HCT116 (cell line): Measurements from ENCODE around the gene SERPINB8. TPM values are rescaled to one million over a fixed set of nuclear protein-coding genes. Genes with fewer than 3 reads are reported as not detected.

Source experiments
- ATAC-seq: fragments of 200-7000 bp; cut with Tn5 transposase; 2 replicates; pipeline ENCODE4 v1.9.1; 2020; ENCODE audit warnings: mild to moderate bottlenecking, moderate library complexity
- BruUV-seq: library from RNA; stranded (reverse); fragments of 400-500 nt; replicated peaks from 2 replicates; lab custom pipeline; 2021; lab: Mats Ljungman, UMichigan
- CTCF ChIA-PET: fragments of 300-600 bp; sonication (Branson Sonifier 250); formaldehyde crosslinking; loops from one replicate; lab custom pipeline; 2021; ENCODE audit warnings: antibody characterized with exemption; lab: Charles Lee
- POLR2A ChIA-PET: fragments of 300-600, 350-600 bp; sonication (Branson Sonifier 250); formaldehyde crosslinking; loops from one replicate; lab custom pipeline; 2021; ENCODE audit warnings: antibody characterized with exemption; lab: Charles Lee
- RAD21 ChIA-PET, 2 experiments: fragments of 300-600 bp; sonication (Branson Sonifier 250); formaldehyde crosslinking; loops; one replicate each; lab custom pipeline; 2023; ENCODE audit warnings: low total read pairs in 2 of 2; ENCODE audit not compliant: uncharacterized antibody in 2 of 2, unreplicated experiment in 2 of 2, low non-redundant PET in 1 of 2; lab: Charles Lee
- DNase-seq: peaks from one replicate; pipeline ENCODE4 v3.0.0-alpha.2; 2010; ENCODE audit warnings: low read depth, low spot score
- H2AFZ ChIP-seq: fragments of 200-600 bp; shearing (Covaris generic), sonication (generic); 2 replicates; pipeline ENCODE4 v1.6.1; 2017; ENCODE audit warnings: low read depth, mixed run types, mixed read lengths, antibody characterized with exemption, low read length; ENCODE audit not compliant: poor library complexity, severe bottlenecking
- H3K27ac ChIP-seq: 2 replicates; pipeline ENCODE4 v1.5.1; 2012; ENCODE audit warnings: low read depth, low read length
- H3K27me3 ChIP-seq: fragments of 200-600 bp; sonication (generic); 2 replicates; pipeline ENCODE4 v1.6.1; 2016; ENCODE audit warnings: mixed run types, low read length, mixed read lengths; ENCODE audit not compliant: insufficient read depth
- H3K36me3 ChIP-seq, 2 experiments: fragments of 200-500 bp in 1 of 2; fragments of 200-600 bp in 1 of 2; sonication (Bioruptor generic) in 1 of 2; sonication (generic) in 1 of 2; 2 replicates each; pipeline versions ENCODE4 v1.5.1 to v1.6.1; 2014 to 2016; ENCODE audit warnings: low read length in 2 of 2, inconsistent platforms in 1 of 2, mixed read lengths in 1 of 2, mixed run types in 1 of 2; ENCODE audit not compliant: insufficient read depth in 2 of 2, control insufficient read depth in 1 of 2
- H3K4me1 ChIP-seq, 2 experiments: fragments of 200-600 bp in 1 of 2; sonication (generic) in 1 of 2; 2 replicates each; pipeline versions ENCODE4 v1.5.1 to v1.6.1; 2012 to 2017; ENCODE audit warnings: low read length in 2 of 2, inconsistent platforms in 1 of 2, mild to moderate bottlenecking in 1 of 2, mixed read lengths in 1 of 2, mixed run types in 1 of 2, moderate library complexity in 1 of 2; ENCODE audit not compliant: insufficient read depth in 2 of 2, control insufficient read depth in 1 of 2
- H3K4me2 ChIP-seq: fragments of 200-600 bp; sonication (generic); 2 replicates; pipeline ENCODE4 v1.6.1; 2017; ENCODE audit warnings: mixed run types, low read length, mixed read lengths
- H3K4me3 ChIP-seq, 2 experiments: fragments of 200-600 bp in 1 of 2; sonication (generic) in 1 of 2; replicated peaks in 1 of 2; 2 replicates each; pipeline ENCODE4 v1.5.1; 2011 to 2016; ENCODE audit warnings: low read length in 2 of 2, control low read depth in 1 of 2, low read depth in 1 of 2, mild to moderate bottlenecking in 1 of 2, mixed read lengths in 1 of 2, mixed run types in 1 of 2
- H3K79me2 ChIP-seq: fragments of 200-600 bp; sonication (generic); 2 replicates; pipeline ENCODE4 v1.6.1; 2017; ENCODE audit warnings: mild to moderate bottlenecking, mixed run types, low read length, moderate library complexity, mixed read lengths; ENCODE audit not compliant: insufficient read depth
- H3K9ac ChIP-seq: fragments of 200-600 bp; sonication (generic); 2 replicates; pipeline ENCODE4 v1.6.1; 2016; ENCODE audit warnings: low read length, mixed read lengths
- H3K9me2 ChIP-seq: fragments of 200-600 bp; sonication (generic), shearing (Covaris generic); 2 replicates; pipeline ENCODE4 v1.6.1; 2017; ENCODE audit warnings: mixed run types, mild to moderate bottlenecking, moderate library complexity; ENCODE audit not compliant: insufficient read depth
- H3K9me3 ChIP-seq, 2 experiments: fragments of 200-500 bp in 1 of 2; fragments of 200-600 bp in 1 of 2; sonication (Bioruptor generic) in 1 of 2; sonication (generic) in 1 of 2; 2 replicates each; pipeline ENCODE4 v1.6.1; 2014 to 2017; ENCODE audit warnings: low read length in 2 of 2, mixed read lengths in 2 of 2, inconsistent platforms in 1 of 2, low read depth in 1 of 2, mild to moderate bottlenecking in 1 of 2, mixed run types in 1 of 2, moderate library complexity in 1 of 2; ENCODE audit not compliant: control insufficient read depth in 1 of 2, insufficient read depth in 1 of 2
- H4K20me1 ChIP-seq: fragments of 200-600 bp; sonication (generic), shearing (Covaris generic); 2 replicates; pipeline ENCODE4 v1.6.1; 2017; ENCODE audit warnings: mixed run types, mild to moderate bottlenecking, moderate library complexity; ENCODE audit not compliant: insufficient read depth
- ATF3 ChIP-seq: IDR thresholded peaks from 2 replicates; pipeline ENCODE4 v1.6.1; 2012
- CTCF ChIP-seq, 3 experiments: fragments of 200-600 bp in 1 of 3; sonication (generic) in 1 of 3; IDR thresholded peaks in 2 of 3; conservative IDR thresholded peaks in 1 of 3; 2 replicates each; pipeline ENCODE4 v1.5.1; 2012 to 2017; ENCODE audit warnings: low read depth in 2 of 3, low read length in 2 of 3, antibody characterized with exemption in 1 of 3, borderline replicate concordance in 1 of 3, control low read depth in 1 of 3, mild to moderate bottlenecking in 1 of 3, mixed read lengths in 1 of 3, mixed run types in 1 of 3, moderate library complexity in 1 of 3; ENCODE audit not compliant: insufficient read depth in 1 of 3
- EGR1 ChIP-seq: IDR thresholded peaks from 2 replicates; pipeline ENCODE4 v1.6.1; 2012; ENCODE audit warnings: low read depth
- ELF1 ChIP-seq: IDR thresholded peaks from 2 replicates; pipeline ENCODE4 v1.6.1; 2012; ENCODE audit warnings: low read depth, borderline replicate concordance
- SIN3A ChIP-seq: IDR thresholded peaks from 2 replicates; pipeline ENCODE4 v1.6.1; 2012; ENCODE audit warnings: low read depth
- ZBTB33 ChIP-seq: IDR thresholded peaks from 2 replicates; pipeline ENCODE4 v1.6.1; 2011; ENCODE audit warnings: mild to moderate bottlenecking, low read length, moderate library complexity; ENCODE audit not compliant: insufficient replicate concordance; ENCODE audit errors: extremely low read depth
- intact Hi-C: fragments of 100-400 bp; cut with micrococcal nuclease; formaldehyde crosslinking; loops from 2 replicates; pipeline ENCODE4 v1.10.0; 2022
- total RNA-seq: library from RNA; stranded (reverse); gene quantifications from one replicate; pipeline ENCODE4 v1.2.1, GENCODE V29; 2021; ENCODE audit not compliant: unreplicated experiment

The SERPINB8 gene
- total RNA-seq, 1 experiment from 2014 or later = 5.9 TPM

GRCh38 chr18:63997041-63997440 lies 27.2 kb downstream of the SERPINB8 start:
- CTCF ChIA-PET = no interaction called here
- TF ChIP-seq CTCF (IDR thresholded peaks at IDR 0.05 in 2 of 3, conservative IDR thresholded peaks at IDR 0.05 in 1 of 3; ENCODE audit: borderline replicate concordance in 1 of 3, insufficient read depth in 1 of 3, low read depth in 2 of 3, low read length in 2 of 3) (no peak), EGR1 (no peak), ATF3 (no peak), ZBTB33 (no peak), ELF1 (no peak), SIN3A (no peak)
- H3K27ac ChIP-seq = no peak overlapping the region

More at GRCh38 chr18:63997041-63997440, 27.2 kb downstream of the SERPINB8 start:
- Histone ChIP-seq H3K9me2 (no peaks in the 10 kb centered on the region), H3K9ac (no peak overlapping the region), H3K4me1 (no peaks in the 10 kb centered on the region), H4K20me1 (no peaks in the 10 kb centered on the region), H3K27me3 (no peaks in the 10 kb centered on the region), H3K9me3 (peaks cover 0 to 7% of the 10 kb centered on the region in 2 experiments; a peak in 1 of 4 replicates), H2AFZ (no peak overlapping the region), H3K36me3 (no peaks in the 10 kb centered on the region), H3K4me3 (no peak overlapping the region), H3K79me2 (no peaks in the 10 kb centered on the region), H3K4me2 (no peak overlapping the region)
- ChIA-PET POLR2A (no interaction called here), RAD21 (no interaction called here)
- no peak for DNase-seq
- intact Hi-C loops = no loop called here
- no TSS peak for BruUV-seq
- no peak for ATAC-seq
